NCI-H2107 (cell line): ENCODE data around the gene THBS1.

Source experiments
- DNase-seq: peaks from one replicate; lab custom pipeline; 2025; lab: John Stamatoyannopoulos, UW

The THBS1 gene

DNA sequence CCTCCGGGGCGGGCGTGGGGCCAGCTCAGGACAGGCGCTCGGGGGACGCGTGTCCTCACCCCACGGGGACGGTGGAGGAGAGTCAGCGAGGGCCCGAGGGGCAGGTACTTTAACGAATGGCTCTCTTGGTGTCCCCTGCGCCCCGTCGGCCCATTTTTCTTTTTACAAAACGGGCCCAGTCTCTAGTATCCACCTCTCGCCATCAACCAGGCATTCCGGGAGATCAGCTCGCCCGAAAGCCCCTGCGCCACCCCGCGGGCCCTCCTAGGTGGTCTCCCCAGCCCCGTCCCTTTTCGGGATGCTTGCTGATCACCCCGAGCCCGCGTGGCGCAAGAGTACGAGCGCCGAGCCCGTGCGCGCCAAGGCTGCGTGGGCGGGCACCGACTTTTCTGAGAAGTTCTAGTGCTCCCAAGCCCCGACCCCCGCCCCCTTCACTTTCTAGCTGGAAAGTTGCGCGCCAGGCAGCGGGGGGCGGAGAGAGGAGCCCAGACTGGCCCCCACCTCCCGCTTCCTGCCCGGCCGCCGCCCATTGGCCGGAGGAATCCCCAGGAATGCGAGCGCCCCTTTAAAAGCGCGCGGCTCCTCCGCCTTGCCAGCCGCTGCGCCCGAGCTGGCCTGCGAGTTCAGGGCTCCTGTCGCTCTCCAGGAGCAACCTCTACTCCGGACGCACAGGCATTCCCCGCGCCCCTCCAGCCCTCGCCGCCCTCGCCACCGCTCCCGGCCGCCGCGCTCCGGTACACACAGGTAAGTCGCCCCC lies at the start of gene THBS1:
Gene THBS1, plus strand, starts transcription at position 595 of the 757 bp plus-strand sequence. CDS start 779 bp downstream, outside the sequence.
- no peak for DNase-seq

DNA sequence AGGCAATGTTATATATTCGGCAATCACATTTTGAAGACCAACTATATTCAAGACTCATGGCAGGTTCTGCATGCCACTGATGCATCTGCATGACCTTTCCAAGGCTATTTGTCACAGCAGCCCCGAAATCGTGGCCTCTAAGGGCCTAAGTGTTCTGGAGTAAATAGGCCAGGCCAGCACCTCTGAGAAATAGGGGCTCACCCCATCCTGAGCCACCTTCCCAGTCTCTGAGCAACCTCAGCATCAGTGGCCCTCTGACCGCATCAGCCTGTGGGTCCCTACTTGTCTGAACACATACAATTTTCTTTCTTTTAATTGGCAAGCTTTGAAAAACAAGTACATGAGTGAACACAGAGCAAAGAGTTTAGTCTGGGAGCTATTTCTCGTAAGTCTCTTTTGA lies 45.9 kb upstream of the THBS1 start:
- DNase-seq = no peak

DNA sequence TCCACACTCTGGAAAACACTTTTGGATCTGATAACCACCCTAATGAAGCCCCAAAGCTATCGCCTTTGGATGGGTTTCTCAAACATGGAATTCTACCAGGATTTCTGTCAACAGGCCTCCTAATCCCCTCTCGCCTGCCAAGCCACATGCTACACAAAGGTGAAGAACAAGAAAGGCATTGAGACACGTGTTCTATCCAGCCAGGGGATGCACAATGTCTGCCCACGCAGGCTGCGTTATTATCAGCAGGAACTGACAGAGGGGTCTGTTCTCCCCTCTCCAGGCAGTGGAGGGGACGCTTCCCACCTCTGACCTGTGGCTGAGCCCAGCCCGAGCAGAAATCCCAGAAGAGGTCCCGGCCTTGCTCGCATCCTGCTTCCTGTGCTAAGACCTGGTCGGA lies 45.4 kb upstream of the THBS1 start:
- no peak for DNase-seq

DNA sequence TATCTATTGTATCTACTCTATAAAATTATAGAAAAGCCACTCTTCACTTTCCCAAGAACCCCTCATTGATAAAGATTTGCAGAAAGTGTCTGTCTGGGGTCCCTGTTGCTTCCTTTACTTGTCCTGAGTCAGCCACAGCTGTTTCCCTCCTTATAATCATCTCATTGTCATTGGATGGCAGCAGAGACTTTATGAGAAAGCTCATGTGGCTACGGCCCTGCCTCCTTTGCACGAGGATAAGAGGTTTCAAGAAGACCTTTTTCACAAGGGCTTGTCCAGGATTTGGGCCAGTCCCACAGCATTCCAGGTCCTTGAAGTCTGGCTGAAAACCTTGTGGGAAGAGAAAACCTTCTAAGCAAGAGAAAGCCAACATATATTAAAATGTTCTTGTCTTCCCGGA lies 41.9 kb upstream of the THBS1 start:
- DNase-seq = no peak

DNA sequence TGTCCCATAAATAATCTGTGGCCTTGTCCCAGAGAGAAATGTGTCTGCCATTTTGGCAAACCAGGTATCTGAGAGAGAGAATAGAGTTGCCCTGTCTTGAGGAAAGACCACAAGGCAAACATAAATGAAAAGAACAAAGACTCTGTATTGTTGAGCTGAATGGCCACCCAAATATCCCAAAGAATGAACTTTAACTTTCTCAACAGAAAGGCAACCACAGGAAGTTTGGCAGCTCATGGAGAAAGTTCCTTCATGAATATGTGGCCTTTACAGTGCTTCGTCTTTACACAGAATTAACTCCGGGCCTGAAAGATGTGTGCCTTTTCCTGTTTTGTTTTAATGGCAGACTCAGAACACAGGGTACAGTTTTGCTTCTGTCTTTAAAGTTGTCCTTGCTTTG lies 41.4 kb upstream of the THBS1 start:
- DNase-seq = no peak

DNA sequence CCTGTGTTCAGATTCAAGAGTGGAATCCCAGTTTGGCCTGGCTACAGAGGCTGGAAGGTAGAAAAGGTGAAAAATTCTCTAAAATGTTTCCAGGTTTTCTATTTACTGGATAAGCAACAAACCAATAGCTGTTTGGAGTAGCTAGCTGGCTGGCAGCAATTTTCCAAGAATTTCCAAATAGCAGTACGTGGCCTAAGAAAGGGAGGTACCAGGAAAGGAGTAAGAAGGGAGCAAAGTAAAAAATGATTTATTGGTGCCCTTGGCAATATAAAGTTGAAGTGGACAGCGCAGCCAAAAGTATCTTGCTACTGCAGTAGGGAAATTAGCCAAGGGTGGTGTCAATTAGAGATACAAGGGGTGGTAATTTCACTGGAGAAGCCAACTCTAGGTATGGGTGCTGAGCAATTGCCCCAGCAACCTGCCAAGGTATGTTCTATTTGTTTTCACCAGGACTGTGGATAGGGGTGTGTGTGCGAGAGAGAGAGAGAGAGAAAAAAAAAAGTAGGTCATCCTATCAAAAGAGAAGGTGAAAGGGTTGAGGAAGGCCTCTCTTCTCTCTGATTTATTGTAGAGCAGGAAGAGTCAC lies 40.8 kb upstream of the THBS1 start:
- no peak for DNase-seq

DNA sequence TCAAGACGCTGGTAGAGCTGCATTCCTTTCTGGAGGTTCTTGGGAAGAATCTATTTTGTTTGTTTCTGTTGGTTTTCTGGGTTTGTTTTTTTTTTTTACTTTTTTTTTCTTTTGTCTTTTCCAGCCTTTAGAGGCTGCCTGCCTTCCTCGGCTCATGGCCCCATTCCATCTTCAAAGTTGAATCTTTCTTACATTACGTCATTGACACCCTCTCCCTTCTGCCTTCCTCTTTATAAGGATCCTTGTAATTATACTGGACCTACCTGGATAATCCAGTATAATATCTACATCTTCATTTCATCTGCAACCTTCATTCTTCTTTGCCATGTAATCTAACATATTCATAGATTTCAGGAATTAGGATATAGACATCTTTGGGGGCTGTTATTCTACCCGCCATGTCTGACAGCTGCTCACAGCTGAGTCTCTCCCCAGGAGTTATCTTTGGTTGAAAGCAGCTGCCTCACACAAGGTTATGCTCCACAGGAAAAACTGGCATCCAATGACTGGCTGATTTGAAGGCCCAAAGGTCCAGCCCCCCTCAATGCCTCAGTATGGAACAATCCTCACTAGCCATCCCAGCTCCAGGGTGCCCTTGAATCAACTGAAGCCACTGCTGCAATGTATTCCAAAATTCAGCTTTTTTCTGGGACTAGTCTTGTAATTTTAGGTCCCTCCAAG lies 38.4 kb upstream of the THBS1 start:
- no peak for DNase-seq

DNA sequence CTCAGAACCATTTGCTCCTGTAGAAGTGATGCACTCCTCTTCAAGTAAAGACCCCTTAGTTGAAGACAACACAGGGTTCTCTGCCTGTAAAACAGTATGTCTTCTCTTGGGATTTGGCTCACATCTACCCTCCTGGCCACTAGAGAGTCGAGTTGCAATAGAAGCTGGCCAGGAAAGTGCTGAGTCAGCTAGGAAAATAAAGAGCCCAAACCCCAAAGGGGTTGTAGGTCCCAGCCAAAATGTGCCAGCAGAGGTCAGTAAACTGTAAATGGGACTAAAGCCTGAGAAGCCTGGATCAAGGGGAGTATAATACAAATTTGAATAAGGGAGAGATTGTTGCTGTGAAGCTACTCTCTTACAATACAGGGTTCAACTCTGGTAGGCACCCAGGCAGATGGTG lies 37.2 kb upstream of the THBS1 start:
- no peak for DNase-seq

DNA sequence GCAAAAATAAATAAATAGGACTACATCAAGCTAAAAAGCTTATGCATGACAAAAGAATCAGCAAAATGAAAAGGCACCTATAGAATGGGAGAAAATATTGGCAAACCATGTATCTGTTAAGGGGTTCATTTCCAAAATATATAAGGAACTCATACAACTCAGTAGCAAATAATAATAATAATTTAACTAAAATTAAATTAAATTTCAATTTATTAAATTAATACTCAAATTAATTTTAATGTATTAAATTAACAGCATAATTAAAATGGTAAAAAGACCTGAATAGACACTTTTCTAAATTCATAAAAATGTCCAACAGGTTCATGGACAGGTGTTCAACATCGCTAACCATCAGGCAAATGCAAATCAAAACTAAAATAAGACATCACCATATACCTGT lies 34.0 kb upstream of the THBS1 start:
- no peak for DNase-seq

DNA sequence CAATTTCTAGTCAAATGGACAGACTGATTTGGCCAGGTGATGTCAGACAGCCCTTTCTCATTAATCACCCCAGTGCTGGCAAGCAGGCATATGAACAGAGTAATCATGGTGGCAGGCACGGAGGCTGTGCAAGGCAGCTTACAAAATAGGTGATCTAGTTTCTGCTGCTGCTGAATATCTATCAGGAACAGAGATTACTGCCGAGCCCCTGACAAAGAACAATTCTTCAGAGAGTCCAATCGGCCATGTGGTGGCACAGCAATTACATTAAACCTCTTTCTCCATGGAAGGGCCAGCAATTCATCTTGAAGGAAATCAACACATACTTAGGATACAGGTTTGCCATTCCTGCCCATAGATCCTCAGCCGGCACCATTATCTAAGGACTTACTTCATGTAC lies 32.3 kb upstream of the THBS1 start:
- DNase-seq = no peak

DNA sequence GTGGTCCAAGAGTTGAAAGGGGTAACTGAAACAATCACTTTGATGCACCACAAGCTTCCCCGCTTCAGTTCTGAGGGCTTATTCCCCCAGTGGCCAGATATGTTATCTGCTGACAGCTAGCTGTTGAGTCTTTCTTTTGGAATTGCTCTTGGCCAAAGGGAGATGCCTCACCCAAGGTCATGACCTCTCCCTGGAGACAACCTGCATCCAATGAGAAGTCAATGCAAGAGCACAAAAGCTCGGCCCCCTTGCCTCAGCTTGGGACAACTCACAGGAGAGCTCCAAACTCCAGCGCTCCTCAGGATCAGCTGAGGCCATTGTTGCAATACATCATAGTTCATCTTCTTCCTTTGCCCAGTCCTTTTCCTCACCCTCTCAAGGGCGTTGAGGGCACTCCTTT lies 31.0 kb upstream of the THBS1 start:
- DNase-seq = no peak

DNA sequence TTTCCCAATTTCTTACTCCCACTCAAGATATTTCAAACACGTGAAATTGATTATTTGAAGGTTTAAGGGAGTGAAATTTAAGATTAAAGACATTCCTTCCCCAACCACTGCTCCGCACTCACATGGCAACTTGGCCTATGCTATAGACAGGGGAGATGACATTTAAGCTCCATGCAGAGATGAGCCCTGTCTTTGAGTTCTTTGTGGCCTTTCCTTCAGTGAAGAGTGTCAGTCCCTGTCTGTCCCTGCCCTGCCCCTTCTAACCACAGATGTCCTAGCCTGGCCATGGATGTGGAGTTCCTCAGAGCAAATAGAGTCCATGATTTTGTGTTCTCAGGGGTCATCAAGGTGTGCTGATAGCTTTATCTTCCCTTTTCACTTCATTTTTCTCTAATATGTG lies 29.4 kb upstream of the THBS1 start:
- no peak for DNase-seq

DNA sequence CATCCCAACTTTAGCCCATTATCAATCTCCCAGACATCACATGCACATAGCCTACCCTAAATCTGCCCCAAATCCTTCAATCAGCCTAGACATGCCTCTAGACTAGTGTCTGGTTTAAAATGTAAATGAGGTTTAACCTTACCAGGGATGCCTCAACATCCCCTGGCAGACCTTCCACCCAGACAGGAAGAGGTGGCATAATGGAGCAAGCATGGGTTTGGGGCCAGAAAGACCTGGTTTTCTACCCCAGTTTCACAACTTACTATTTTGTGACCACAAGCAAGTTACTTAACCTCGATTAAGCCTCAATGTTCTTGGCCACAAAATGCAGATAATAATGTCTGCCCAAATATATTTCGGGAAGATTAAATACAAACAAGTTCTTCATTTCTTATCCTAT lies 28.3 kb upstream of the THBS1 start:
- DNase-seq = no peak

DNA sequence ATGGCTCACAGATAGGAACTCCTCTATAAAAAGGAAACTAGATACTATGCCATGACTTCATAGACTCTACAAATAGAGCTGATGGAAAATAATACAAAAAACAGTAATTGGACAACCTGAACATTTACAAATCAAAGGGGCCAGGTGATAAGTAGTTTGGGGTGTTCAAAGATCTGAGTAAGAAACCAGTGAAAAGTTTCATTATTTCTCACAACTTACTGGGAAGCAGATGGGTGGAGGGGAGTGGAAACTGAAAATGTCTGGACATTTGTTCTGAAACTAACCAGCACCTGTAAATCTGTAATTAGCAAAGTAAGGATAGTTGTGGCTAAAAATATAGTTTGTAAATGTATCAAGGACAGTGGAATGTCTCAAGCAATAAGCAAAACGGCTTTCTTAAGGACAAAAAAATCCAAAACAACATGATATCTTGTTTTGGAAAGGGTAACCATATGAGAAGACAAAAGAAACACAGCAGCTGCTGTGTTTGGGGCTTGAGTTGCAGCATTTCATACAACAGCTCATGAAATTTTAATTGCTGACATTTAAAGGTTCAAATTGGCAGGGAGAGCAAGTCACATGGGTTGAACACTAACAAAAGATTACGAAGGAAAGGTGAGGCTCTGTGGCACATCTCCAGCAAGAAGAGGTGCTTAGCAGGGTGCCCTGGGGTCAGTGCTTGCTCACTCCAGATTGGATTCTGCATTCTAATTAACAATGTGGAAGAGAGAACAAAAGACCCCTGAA lies 26.8 kb upstream of the THBS1 start:
- no peak for DNase-seq

DNA sequence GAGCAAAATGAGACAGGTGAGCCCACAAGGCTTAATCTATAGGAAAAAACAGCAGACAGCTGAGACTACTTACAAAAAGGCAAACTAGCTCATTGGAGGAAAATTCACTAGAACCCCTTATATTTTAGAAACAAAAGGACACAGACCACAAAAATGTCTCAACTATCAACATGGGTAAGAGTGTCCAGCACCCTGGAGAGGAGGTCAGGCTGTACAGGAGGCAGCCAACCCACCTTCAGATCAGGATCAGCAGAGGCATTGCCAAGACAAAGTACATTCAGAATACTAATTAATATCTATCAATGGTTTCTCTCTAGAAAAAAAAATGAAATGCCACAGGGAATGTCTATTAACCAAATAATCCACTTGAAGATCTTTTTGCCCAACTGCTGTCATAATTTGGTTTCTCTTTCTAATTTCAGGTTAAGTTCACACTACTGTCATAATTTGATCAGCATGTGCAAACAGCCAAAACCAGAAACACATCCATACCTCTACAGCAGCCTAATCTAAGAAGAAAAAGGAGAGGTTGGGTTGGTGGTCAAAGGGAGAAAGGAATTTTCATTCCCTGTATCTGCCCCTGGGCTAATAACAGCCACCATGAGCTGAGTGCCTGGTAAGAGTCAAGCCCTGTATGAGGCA lies 26.0 kb upstream of the THBS1 start:
- no peak for DNase-seq

DNA sequence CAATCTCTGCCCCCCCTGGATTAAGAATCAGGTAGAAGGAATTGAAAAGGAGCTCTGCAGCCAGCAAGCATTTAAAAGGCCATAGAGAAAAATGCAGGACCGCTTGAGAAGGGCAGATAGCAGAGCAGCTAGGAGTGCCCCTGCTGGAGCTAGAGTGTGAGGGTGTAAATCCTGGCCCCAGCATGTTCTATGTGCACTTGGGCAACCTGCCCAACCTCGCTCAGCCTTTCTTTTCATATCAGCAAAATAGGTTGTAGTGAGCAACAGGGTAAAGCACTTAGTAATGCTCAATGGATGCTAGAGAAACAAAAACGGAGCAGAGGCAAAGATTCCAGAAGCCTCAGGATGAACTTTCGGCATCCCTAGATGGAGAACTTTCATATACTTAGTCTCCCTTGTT lies 25.0 kb upstream of the THBS1 start:
- DNase-seq = no peak

DNA sequence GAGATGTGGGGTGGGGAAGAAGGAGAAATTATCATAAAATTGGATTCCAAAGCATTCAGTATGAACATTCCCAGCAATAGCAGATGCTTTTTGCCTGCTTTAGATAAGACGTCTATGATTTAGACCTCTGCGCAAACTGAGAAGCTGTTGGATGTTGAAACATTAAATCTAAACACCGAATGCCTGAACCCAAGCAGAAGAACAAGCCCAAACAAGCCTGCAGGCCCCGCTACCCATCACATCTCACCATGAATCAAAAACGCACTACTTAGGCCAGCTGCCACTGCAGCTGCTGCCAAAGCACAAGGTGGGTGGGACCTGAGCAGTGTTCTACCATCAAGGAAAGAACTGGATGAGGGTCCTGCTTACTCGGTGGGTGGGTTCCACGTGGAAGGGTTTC lies 24.4 kb upstream of the THBS1 start:
- no peak for DNase-seq

DNA sequence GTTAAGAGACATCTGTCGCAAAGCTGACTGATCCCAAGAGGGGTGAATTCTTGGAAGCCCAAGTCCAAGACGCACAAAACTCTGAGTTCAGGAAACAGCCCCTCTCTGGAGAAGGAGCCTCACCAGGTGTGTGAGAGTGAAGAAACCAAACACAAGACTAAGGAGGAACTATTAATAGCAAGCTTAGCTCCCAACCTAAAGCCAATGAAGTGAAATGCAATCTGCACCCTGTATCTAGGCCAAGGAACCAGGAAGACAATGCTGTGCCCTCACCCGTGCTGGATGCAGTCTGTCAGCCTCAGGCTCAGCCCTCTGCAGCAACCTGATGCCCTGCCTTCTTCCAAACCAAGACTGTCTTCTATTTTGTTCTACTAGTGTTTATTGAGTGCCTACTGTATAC lies 22.5 kb upstream of the THBS1 start:
- DNase-seq = no peak

DNA sequence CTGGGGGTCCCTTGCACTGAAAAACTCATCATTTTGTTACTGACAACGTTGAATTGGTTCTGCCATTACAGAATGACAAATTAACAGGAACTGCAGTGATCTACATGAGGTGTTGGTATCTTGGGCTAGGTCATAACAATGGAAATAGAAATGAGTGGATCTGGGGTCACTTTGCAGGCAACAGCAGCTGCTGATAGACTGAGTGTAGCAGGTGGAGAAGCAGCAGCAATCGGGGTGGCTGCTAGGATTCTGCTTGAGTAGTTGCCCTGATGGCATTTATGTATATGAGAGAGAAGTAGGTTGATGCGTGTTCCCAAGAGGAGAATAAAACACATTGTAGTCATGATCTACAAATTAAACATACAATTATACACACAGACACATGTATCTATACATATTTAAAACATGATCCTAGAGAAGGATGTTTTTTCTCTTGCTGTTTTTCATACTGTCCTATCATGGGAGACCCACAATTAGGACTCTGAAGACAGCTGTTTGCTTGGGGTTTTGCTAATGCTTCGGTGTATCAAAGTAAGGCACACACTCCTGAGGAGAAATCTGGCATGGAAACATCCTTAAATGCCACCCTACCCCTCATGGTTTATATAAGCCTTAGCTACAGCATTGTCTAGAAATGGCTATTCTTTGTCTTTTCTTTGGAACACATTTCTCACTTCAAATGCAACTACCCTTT lies 15.8 kb upstream of the THBS1 start:
- DNase-seq = no peak

DNA sequence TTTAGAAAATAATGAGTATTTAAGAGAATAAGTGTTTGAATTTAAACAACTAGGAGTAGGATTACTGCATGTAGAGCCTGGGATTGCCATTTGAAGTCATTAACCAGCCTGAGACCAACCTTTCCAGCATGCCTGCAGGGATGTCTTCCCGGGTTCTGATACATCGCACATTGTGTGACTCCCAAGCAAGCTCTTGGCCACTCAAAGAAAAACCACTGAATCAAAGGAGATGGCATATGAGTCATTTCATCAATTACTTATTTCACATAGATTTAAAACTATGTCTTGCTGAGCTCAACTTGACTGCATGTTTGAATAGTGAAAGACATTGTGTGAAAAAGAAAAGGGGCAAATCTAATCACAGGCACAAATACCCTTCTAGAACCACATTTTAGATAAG lies 15.0 kb upstream of the THBS1 start:
- DNase-seq = no peak

DNA sequence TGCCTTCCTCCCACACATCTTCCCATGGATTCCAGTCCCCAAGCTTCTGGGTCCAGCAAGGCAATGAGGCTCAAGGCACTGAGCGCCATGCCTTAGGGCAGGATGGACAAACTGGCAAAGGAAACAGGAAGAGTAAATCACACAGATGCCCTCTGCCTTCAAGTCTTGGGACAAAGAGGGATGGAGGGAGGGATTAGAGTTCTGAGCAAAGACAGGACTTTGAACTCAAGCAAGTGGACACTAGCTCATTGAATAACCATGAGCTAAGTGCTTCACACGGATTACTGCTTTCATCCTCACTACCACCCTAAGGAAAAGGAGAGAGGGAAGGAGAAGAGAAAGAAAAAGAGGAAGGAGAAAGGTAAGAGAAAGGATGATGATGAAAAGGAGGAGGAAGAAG lies 7.6 kb upstream of the THBS1 start:
- DNase-seq = no peak

DNA sequence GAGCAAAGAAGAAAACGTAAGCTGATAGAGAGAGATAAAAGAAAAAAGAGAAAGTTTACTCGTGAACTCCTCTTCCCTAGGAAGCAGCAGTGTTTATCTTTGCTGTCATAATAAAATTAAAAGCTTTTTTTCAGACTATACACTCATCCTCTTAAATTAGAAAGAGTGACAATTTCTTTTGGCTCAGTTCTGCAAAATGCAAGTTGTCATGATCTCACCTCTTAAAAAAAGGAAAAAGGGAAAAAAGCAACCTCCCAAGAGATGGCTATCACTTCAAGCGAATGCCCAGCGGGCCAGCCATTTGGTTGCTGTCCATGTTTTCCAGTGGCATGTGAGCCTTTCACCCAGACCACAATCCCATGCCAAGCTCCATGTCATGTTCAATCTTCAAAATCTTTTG lies 7.0 kb upstream of the THBS1 start:
- no peak for DNase-seq
